PFSK-1 (cell line): Measurements from ENCODE around the gene MLC1.

Experiments
- SIN3A ChIP-seq: IDR thresholded peaks from 2 replicates; pipeline ENCODE4 v1.6.1; 2012; ENCODE audit warnings: mild to moderate bottlenecking, low read length, moderate library complexity, borderline replicate concordance; ENCODE audit not compliant: insufficient read depth
- TAF1 ChIP-seq: IDR thresholded peaks from 2 replicates; pipeline ENCODE4 v1.6.1; 2012; ENCODE audit warnings: low read length, control low read depth, borderline replicate concordance; ENCODE audit not compliant: insufficient read depth

GRCh38 chr22:50064453-50064852, 20.8 kb downstream of the MLC1 start:
- TF ChIP-seq TAF1, result no peak
- no peak for TF ChIP-seq SIN3A
